Fibroblast of lung (primary cell): ENCODE results near the gene COL9A1.

Experiments used
- CTCF ChIP-seq, 2 donors: IDR thresholded peaks in 1 of 2; conservative IDR thresholded peaks in 1 of 2; 1 replicate in 1 of 2; 2 replicates in 1 of 2; pipeline ENCODE4 v1.5.1; 2011 to 2012; ENCODE audit warnings: low read length in 2 of 2, control low read depth in 1 of 2, inconsistent platforms in 1 of 2, low read depth in 1 of 2, mild to moderate bottlenecking in 1 of 2
- EZH2 ChIP-seq: IDR thresholded peaks from 2 replicates; pipeline ENCODE4 v1.5.1; 2012; ENCODE audit warnings: low read length, control low read depth, mild to moderate bottlenecking; ENCODE audit errors: missing control alignments

GRCh38 chr6:70281923-70282311 lies 21.0 kb downstream of the COL9A1 start:
- no peak for TF ChIP-seq CTCF (conservative IDR thresholded peaks at IDR 0.05 in 1 of 2, IDR thresholded peaks at IDR 0.05 in 1 of 2; ENCODE audit: low read depth in 1 of 2, low read length in 2 of 2)
- no peak for TF ChIP-seq EZH2
